Thyroid gland (tissue), 4 donors: ENCODE results near the gene ZNF511.

Experiments used
- POLR2A ChIP-seq, 2 donors: fragments of 450-650 bp; IDR thresholded peaks; one replicate each; pipeline ENCODE4 v1.6.1; 2017; ENCODE audit warnings: antibody characterized with exemption in 2 of 2, mild to moderate bottlenecking in 2 of 2, moderate library complexity in 1 of 2
- TF ChIP-seq, protein P1 (sequence below), 6 experiments: fragments of 200-600 bp in 3 of 6; fragments of 450-650 bp in 3 of 6; sonication (generic) in 3 of 6; IDR thresholded peaks; one replicate each; pipeline ENCODE4 v1.5.1; 2016 to 2019; ENCODE audit warnings: antibody characterized with exemption in 6 of 6, mild to moderate bottlenecking in 2 of 6, inconsistent platforms in 1 of 6, moderate library complexity in 1 of 6

DNA sequence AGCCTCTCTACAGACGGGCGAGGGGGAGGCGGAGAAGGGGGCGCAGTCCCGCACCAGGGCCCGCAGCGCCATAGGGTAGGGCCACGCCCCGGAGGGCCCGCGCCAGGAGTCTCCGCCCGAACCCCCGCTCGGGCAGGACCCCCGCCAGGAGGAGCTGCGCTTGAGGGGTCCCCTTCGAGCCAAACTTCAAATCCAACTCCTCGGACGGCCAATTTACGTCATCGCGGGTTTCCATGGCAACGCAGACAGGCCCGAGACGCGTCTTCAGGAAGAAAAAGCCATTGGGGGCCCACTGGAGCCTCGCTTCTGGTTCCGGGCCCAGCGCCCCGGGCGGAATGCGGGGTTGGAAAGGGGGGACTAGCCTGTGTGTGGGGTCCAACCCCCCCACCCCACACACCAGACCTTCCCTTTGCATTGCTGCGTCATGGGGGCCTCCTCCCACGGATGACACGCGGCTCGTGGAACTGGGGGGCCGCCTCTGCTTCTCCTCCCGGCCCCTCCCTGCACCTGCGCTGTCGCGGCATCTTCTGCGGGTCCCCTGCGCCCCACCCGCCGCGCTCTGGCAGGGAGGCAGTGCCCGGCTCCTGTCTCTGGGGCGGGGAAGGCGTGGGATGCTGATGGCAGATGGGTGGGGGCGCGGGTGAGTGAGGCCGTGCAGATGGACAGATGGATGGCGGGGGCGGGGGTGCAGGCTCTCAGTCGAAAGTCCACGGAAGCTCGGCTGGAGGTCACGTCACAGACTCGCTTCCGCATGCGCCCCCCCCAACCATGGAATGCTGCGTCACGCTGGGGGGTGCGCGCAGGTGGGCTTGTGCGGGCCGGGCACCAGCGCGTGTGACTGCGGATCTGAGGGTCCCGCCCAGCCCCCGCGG is 26.8 kb downstream of the ZNF511 start:
- TF ChIP-seq, protein P1, sequence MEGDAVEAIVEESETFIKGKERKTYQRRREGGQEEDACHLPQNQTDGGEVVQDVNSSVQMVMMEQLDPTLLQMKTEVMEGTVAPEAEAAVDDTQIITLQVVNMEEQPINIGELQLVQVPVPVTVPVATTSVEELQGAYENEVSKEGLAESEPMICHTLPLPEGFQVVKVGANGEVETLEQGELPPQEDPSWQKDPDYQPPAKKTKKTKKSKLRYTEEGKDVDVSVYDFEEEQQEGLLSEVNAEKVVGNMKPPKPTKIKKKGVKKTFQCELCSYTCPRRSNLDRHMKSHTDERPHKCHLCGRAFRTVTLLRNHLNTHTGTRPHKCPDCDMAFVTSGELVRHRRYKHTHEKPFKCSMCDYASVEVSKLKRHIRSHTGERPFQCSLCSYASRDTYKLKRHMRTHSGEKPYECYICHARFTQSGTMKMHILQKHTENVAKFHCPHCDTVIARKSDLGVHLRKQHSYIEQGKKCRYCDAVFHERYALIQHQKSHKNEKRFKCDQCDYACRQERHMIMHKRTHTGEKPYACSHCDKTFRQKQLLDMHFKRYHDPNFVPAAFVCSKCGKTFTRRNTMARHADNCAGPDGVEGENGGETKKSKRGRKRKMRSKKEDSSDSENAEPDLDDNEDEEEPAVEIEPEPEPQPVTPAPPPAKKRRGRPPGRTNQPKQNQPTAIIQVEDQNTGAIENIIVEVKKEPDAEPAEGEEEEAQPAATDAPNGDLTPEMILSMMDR (IDR thresholded peaks at IDR 0.05), result no peak
- no peak for TF ChIP-seq POLR2A (IDR thresholded peaks at IDR 0.05)
